CD4-positive, CD25-positive, alpha-beta regulatory T cell (primary cell): ENCODE data around the gene MC1R. TPM values are rescaled to one million over a fixed set of nuclear protein-coding genes. Genes with fewer than 3 reads are reported as not detected.

Source experiments
- ATAC-seq, 2 donors: fragments of 150-1000 bp; cut with Tn5 transposase; one replicate each; pipeline ENCODE4 v1.10.0; 2021; ENCODE audit warnings: low read depth in 2 of 2, moderate number of reproducible peaks in 2 of 2, moderate library complexity in 1 of 2
- DNase-seq, 3 donors: peaks; one replicate each; pipeline versions ENCODE4 v3.0.0 to v3.0.0-alpha.2; 2012 to 2022; ENCODE audit warnings: mixed read lengths in 1 of 3
- H3K27ac ChIP-seq: one replicate; pipeline ENCODE4 v1.7.0; 2013; ENCODE audit warnings: mild to moderate bottlenecking, low read length; ENCODE audit not compliant: insufficient read depth, poor library complexity, severe bottlenecking
- H3K27me3 ChIP-seq: one replicate; pipeline ENCODE4 v1.7.0; 2013; ENCODE audit warnings: low read length; ENCODE audit not compliant: control insufficient read depth, insufficient read depth
- H3K36me3 ChIP-seq: one replicate; pipeline ENCODE4 v1.7.0; 2013; ENCODE audit warnings: mild to moderate bottlenecking, low read length, moderate library complexity; ENCODE audit not compliant: control insufficient read depth, insufficient read depth
- H3K4me1 ChIP-seq: 2 replicates; pipeline ENCODE4 v1.7.0; 2013; ENCODE audit warnings: mild to moderate bottlenecking, low read length; ENCODE audit not compliant: insufficient read depth, control insufficient read depth, poor library complexity, severe bottlenecking
- H3K4me3 ChIP-seq: one replicate; pipeline ENCODE4 v1.7.0; 2013; ENCODE audit warnings: low read depth, mild to moderate bottlenecking, low read length, moderate library complexity
- H3K9me3 ChIP-seq, 2 experiments: 1 replicate in 1 of 2; 2 replicates in 1 of 2; pipeline ENCODE4 v1.7.0; 2013; ENCODE audit warnings: low read length in 2 of 2, mild to moderate bottlenecking in 1 of 2, moderate library complexity in 1 of 2; ENCODE audit not compliant: control insufficient read depth in 2 of 2
- H3K27ac Mint-ChIP-seq, 3 donors: one replicate each; pipeline ENCODE4 v1.8.0; 2020 to 2022; ENCODE audit warnings: mild to moderate bottlenecking in 3 of 3, mixed read lengths in 3 of 3, moderate library complexity in 2 of 3
- H3K27me3 Mint-ChIP-seq: one replicate; pipeline ENCODE4 v1.8.0; 2022; ENCODE audit warnings: mild to moderate bottlenecking, mixed read lengths
- H3K36me3 Mint-ChIP-seq: one replicate; pipeline ENCODE4 v1.8.0; 2020; ENCODE audit warnings: mixed read lengths
- H3K4me1 Mint-ChIP-seq, 4 donors: one replicate each; pipeline ENCODE4 v1.8.0; 2020 to 2022; ENCODE audit warnings: mixed read lengths in 4 of 4, mild to moderate bottlenecking in 1 of 4
- H3K4me3 Mint-ChIP-seq, 4 donors: one replicate each; pipeline ENCODE4 v1.8.0; 2020 to 2022; ENCODE audit warnings: mild to moderate bottlenecking in 4 of 4, mixed read lengths in 4 of 4, moderate library complexity in 3 of 4
- H3K9me3 Mint-ChIP-seq, 7 donors: one replicate each; pipeline ENCODE4 v1.8.0; 2020 to 2022; ENCODE audit warnings: mixed read lengths in 7 of 7, mild to moderate bottlenecking in 3 of 7, moderate library complexity in 2 of 7
- polyA plus RNA-seq, 4 donors: library from polyadenylated mRNA; unstranded; fragments of 300-500 nt; fragmentation: Illumina TruSeq; gene quantifications; one replicate each; pipeline ENCODE4 v1.2.3, GENCODE V29; 2021
- total RNA-seq: library from RNA; stranded (reverse); gene quantifications from one replicate; pipeline ENCODE4 v1.2.3, GENCODE V29; 2022

Gene MC1R
- total and polyA plus RNA-seq, 5 donors from 2014 or later, result 0.08 to 14.9 (median 0.28) TPM; not detected in 1

- no peaks in the 10 kb centered on the region for H3K27me3 ChIP-seq
- H3K9me3 ChIP-seq, result no peaks in the 10 kb centered on the region
- H3K4me3 ChIP-seq, result no peak overlapping the region
- Mint-ChIP-seq H3K9me3 (no peaks in the 10 kb centered on the region), H3K4me3 (no peak overlapping the region), H3K36me3 (peaks cover 27% of the 10 kb centered on the region), H3K27me3 (no peaks in the 10 kb centered on the region), H3K27ac (peak overlapping the region in 1 of 3 donors; percentile 52), H3K4me1 (no peaks in the 10 kb centered on the region)
- DNase-seq (no peak), ATAC-seq (no peak)
- no peaks in the 10 kb centered on the region for H3K4me1 ChIP-seq
- H3K36me3 ChIP-seq, result peaks cover 70% of the 10 kb centered on the region
- no peak overlapping the region for H3K27ac ChIP-seq
These were observed 20.3 kb upstream of the MC1R start for GRCh38 chr16:89898201-89898967.

GRCh38 chr16:89899879-89900481 lies 18.7 kb upstream of the MC1R start:
- Histone ChIP-seq H3K9me3 (no peaks in the 10 kb centered on the region), H3K4me3 (no peak overlapping the region), H3K27me3 (no peaks in the 10 kb centered on the region), H3K27ac (no peak overlapping the region), H3K4me1 (no peaks in the 10 kb centered on the region), H3K36me3 (peaks cover 69% of the 10 kb centered on the region)
- Mint-ChIP-seq H3K27ac (no peak overlapping the region), H3K4me1 (no peaks in the 10 kb centered on the region), H3K36me3 (peaks cover 26% of the 10 kb centered on the region), H3K4me3 (no peak overlapping the region), H3K27me3 (no peaks in the 10 kb centered on the region), H3K9me3 (no peaks in the 10 kb centered on the region)
- no peak for ATAC-seq
- no peak for DNase-seq

- Histone ChIP-seq H3K4me1 (no peaks in the 10 kb centered on the region), H3K9me3 (no peaks in the 10 kb centered on the region), H3K4me3 (no peak overlapping the region), H3K27me3 (no peaks in the 10 kb centered on the region), H3K27ac (no peak overlapping the region), H3K36me3 (peaks cover 68% of the 10 kb centered on the region)
- no peak for DNase-seq
- no peaks in the 10 kb centered on the region for H3K27me3 Mint-ChIP-seq
- no peak overlapping the region for H3K27ac Mint-ChIP-seq
- peaks cover 27% of the 10 kb centered on the region for H3K36me3 Mint-ChIP-seq
- H3K9me3 Mint-ChIP-seq, result no peaks in the 10 kb centered on the region
- no peak overlapping the region for H3K4me3 Mint-ChIP-seq
- H3K4me1 Mint-ChIP-seq, result no peaks in the 10 kb centered on the region
- ATAC-seq, result no peak
These were observed 17.8 kb upstream of the MC1R start for GRCh38 chr16:89900885-89901284.

- ATAC-seq, result no peak
- no peak overlapping the region for H3K4me3 Mint-ChIP-seq
- peaks cover 29% of the 10 kb centered on the region for H3K36me3 Mint-ChIP-seq
These were observed 15.7 kb upstream of the MC1R start for GRCh38 chr16:89902980-89903379.

GRCh38 chr16:89903908-89904515 lies 14.7 kb upstream of the MC1R start:
- Histone ChIP-seq H3K4me1 (no peaks in the 10 kb centered on the region), H3K4me3 (no peak overlapping the region), H3K36me3 (peaks cover 56% of the 10 kb centered on the region), H3K9me3 (no peaks in the 10 kb centered on the region), H3K27ac (no peak overlapping the region), H3K27me3 (no peaks in the 10 kb centered on the region)
- H3K4me3 Mint-ChIP-seq, result no peak overlapping the region
- DNase-seq (no peak), ATAC-seq (no peak)
- no peaks in the 10 kb centered on the region for H3K27me3 Mint-ChIP-seq
- no peak overlapping the region for H3K27ac Mint-ChIP-seq
- H3K4me1 Mint-ChIP-seq, result peaks cover 0 to 2% (median 1%) of the 10 kb centered on the region in 4 donors
- H3K36me3 Mint-ChIP-seq, result peaks cover 21% of the 10 kb centered on the region
- no peaks in the 10 kb centered on the region for H3K9me3 Mint-ChIP-seq

More at GRCh38 chr16:89902980-89903379, 15.7 kb upstream of the MC1R start:
- H3K4me1 ChIP-seq, result no peaks in the 10 kb centered on the region
- H3K4me1 Mint-ChIP-seq, result no peaks in the 10 kb centered on the region
- H3K27me3 Mint-ChIP-seq, result no peaks in the 10 kb centered on the region
- H3K36me3 ChIP-seq, result peaks cover 60% of the 10 kb centered on the region
- no peaks in the 10 kb centered on the region for H3K9me3 ChIP-seq
- H3K27me3 ChIP-seq, result no peaks in the 10 kb centered on the region
- H3K27ac ChIP-seq, result no peak overlapping the region
- no peak overlapping the region for H3K4me3 ChIP-seq
- no peak overlapping the region for H3K27ac Mint-ChIP-seq
- no peak for DNase-seq
- no peaks in the 10 kb centered on the region for H3K9me3 Mint-ChIP-seq

- Mint-ChIP-seq H3K27me3 (no peaks in the 10 kb centered on the region), H3K27ac (no peak overlapping the region), H3K36me3 (peaks cover 14% of the 10 kb centered on the region), H3K9me3 (no peaks in the 10 kb centered on the region), H3K4me3 (no peak overlapping the region), H3K4me1 (peaks cover 0 to 5% (median 2%) of the 10 kb centered on the region in 4 donors)
- H3K4me3 ChIP-seq, result no peak overlapping the region
- H3K27me3 ChIP-seq, result no peaks in the 10 kb centered on the region
- no peaks in the 10 kb centered on the region for H3K4me1 ChIP-seq
- no peak for DNase-seq
- ATAC-seq, result no peak
- no peak overlapping the region for H3K27ac ChIP-seq
- H3K9me3 ChIP-seq, result no peaks in the 10 kb centered on the region
- peaks cover 50% of the 10 kb centered on the region for H3K36me3 ChIP-seq
These were observed 13.8 kb upstream of the MC1R start for GRCh38 chr16:89904606-89905510.

- Mint-ChIP-seq H3K4me3 (no peak overlapping the region), H3K4me1 (peaks cover 0 to 5% (median 2%) of the 10 kb centered on the region in 4 donors), H3K27me3 (no peaks in the 10 kb centered on the region), H3K36me3 (peaks cover 13% of the 10 kb centered on the region), H3K9me3 (no peaks in the 10 kb centered on the region), H3K27ac (no peak overlapping the region)
- H3K4me1 ChIP-seq, result no peaks in the 10 kb centered on the region
- H3K36me3 ChIP-seq, result peaks cover 43% of the 10 kb centered on the region
- no peaks in the 10 kb centered on the region for H3K27me3 ChIP-seq
- DNase-seq (no peak), ATAC-seq (no peak)
- no peak overlapping the region for H3K27ac ChIP-seq
- no peaks in the 10 kb centered on the region for H3K9me3 ChIP-seq
- no peak overlapping the region for H3K4me3 ChIP-seq
These were observed 13.0 kb upstream of the MC1R start for GRCh38 chr16:89905511-89906139.
